ENCODE measurements around the gene SERP1.
"Not testable (repeated sequence)": the region's sequence is repeated elsewhere in the genome, so short reads cannot be mapped to it uniquely, and the experiment has no call there.

SERP1 gene

DNA sequence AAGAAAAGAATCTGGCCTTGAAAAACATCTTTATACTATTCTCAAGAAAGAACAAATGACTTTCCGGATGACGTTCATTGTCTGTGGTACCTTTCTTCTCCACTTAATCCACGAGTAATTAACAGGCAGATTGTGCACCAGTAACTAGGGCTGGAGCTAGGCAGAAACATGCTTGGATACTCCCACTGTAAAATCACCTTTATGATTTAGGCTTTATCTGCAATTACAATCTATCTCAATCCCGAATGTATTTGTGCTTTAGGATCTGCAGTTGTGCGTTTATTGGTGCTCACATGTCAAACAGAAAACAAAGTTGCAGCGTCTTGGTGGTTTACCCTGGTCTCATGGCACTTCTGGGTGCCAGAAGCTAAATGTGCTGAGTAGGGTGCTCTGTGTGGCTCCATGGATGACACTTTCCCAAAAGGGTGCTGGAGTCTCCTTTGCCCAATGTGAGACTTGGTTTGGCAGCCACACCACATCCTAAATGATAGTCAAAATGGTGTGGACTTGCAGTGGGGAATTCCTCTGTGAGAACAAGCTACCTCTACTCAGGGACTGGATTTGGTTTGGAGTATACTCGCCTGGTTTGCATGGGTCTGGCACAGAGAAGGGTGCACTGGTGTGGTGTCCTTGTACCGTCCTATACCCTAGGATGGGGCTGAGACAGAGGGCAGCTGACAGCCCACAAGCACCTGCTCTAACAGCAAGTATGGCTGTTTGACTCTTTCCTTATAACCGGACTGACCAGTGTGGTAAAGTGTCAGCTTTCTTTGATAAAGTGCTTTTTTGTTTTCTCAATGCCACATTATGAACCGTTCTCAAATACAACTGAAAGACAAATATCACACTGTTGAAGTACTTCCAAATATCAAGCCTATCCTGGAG lies 7.7 kb downstream of the SERP1 start:
- no peak for DNase-seq

DNA sequence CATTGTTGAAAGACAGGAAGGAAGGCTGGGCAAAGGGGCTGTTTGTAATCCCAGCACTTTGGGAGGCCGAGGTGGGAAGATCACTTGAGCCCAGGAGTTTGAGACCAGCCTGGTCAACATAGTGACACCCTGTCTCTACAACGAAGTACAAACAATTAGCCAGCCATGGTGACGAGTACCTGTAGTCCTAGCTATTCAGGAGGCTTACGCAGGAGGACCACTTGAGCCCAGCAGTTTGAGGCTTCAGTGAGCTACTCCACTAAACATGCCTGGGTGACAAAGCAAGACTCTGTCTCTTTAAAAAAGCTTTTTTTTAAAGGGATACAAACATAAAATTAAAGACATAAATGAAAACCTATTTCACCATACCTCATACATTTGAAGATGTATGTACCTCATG lies 11.1 kb downstream of the SERP1 start:
- no peak for DNase-seq

GRCh38 chr3:150531775-150532174 lies 14.5 kb downstream of the SERP1 start:
- no peak for DNase-seq

- peak; percentile 44 for DNase-seq
These were observed 17.9 kb downstream of the SERP1 start for GRCh38 chr3:150528354-150528797.

DNA sequence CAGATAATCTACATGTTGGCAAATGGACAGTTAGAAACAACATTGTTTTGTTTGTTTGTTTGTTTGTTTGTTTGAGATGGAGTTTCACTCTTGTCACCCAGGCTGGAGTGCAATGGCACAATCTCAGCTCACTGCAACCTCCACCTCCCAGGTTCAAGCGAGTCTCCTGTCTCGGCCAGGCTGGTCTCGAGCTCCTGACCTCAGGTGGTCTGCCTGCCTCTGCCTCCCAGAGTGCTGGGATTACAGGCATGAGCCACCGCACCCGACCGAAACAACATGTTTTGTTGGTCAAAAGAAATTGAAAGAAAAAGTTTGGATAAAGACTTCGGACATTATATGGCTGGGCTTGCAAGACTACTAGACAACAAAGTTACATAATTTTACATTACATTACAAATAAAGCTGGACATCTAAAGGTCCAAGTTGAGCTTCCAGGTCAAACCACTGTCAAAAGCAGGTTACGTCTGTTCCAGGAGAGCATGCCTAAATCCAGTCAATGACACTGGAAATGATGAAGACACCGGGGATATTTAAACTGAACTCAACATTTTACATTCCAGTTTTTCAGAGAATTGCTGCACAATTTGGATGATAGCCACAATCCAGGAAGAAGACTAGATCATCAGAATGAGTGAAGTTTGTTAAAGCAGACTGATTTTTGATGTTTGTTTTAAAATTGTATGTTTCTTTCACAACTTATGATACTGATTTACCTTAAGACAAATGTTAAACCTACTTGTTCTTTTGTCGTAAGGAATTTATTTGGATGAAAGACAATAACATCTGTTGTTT lies 18.6 kb downstream of the SERP1 start:
- no peak for DNase-seq

DNA sequence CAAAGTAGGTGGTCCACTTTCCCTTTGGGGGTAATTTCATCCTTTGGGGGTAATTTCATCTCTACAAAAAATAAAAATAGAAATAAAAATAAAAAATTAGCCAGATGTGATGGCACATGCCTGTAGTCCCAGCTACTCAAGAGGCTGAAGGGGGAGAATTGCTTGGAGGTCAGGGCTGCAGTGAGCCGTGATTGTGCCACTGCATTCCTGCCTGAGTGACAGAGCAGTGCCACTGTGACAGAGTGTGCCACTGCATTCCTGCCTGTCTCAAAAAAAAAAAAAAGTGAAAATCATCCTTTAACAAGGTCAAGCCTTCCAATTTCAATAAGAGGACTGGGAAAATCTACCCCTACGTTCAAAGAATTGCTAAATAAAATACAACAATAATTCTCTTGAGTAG lies 22.8 kb downstream of the SERP1 start:
- no peak for DNase-seq

GRCh38 chr3:150521463-150521862 lies 24.8 kb downstream of the SERP1 start:
- DNase-seq: no peak

DNA sequence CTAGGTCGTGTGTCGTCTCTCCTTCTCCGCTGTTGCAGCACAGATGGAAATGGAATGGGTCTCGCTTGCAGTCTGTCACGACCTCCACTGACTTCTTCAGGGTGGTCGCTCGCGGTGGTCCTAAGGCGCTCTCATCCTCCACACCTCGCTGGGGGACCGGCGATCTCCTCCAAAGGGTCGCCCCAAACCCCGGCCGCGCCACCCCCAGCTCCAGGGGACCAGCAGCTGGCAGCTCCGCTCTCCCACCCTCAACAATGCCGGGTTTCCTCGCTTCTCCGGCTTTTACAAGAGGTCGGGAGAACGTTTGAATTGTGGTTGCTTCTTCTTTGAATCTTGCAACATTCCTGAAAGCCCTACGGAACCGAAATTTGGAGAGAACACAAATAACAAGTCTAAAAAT lies 25.9 kb downstream of the SERP1 start:
- DNase-seq: no peak

- no peak for DNase-seq
These were observed 27.3 kb downstream of the SERP1 start for GRCh38 chr3:150519026-150519425.

DNA sequence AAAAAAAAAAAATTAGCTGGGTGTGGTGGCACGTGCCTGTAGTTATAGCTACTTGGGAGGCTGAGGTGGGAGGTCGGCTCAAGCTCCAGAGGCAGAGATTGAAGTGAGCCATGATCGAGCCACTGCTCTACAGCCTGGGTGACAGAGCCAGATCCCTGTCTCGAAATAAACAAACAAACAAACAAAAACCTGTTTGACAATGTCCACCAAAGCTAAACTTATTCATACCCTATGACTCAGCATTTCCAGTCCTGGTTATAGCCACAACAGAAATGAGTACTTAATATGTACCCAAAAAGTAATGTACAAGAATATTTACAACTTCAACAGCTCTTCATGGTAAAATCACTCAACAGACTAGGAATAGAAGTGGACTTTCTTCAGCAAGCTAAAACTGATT lies 31.1 kb downstream of the SERP1 start:
- DNase-seq: no peak

GRCh38 chr3:150511122-150511821 lies 35.0 kb downstream of the SERP1 start:
- no peak for DNase-seq

DNA sequence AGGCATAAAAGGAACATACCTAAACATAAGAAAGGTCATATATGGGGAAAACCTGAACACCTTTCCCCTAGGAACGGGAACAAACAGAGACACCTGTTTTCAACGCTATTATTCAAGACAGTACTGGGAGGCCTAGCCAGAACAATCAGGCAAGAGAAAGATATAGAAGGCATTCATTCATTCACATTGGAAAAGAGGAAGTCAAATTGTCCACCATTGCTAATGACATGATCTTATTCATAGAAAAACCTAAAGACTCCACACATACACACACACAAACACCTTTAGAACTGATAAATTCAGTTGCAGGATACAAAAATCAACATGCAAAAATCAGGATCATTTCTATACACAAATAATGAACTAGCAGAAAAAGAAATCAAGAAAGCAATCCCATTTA lies 36.5 kb downstream of the SERP1 start:
- DNase-seq: no peak

- no peak for DNase-seq
These were observed 37.9 kb downstream of the SERP1 start for GRCh38 chr3:150508401-150508800.

GRCh38 chr3:150504483-150504882 lies 41.8 kb downstream of the SERP1 start:
- DNase-seq: no peak

- DNase-seq: no peak
These were observed 42.7 kb downstream of the SERP1 start for GRCh38 chr3:150503402-150504099.

DNA sequence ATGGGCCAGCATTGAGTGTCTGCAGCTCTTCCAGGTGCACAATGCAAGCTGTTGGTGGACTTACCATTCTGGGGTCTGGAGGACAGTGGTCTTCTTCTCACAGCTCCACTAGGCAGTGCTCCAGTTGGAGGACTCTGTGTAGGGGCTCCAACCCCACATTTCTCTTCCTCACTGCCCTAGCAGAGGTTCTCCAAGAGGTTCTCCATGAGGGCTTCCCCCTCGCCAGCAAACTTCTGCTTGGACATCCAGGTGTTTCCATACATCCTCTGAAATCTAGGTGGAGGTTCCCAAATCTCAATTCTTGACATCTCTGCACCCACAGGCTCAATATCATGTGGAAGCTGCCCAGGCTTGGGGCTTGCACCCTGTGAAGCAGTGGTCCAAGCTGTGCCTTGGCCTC lies 45.3 kb downstream of the SERP1 start:
- DNase-seq: not testable (repeated sequence)

GRCh38 chr3:150497956-150498355 lies 48.3 kb downstream of the SERP1 start:
- DNase-seq: no peak

DNA sequence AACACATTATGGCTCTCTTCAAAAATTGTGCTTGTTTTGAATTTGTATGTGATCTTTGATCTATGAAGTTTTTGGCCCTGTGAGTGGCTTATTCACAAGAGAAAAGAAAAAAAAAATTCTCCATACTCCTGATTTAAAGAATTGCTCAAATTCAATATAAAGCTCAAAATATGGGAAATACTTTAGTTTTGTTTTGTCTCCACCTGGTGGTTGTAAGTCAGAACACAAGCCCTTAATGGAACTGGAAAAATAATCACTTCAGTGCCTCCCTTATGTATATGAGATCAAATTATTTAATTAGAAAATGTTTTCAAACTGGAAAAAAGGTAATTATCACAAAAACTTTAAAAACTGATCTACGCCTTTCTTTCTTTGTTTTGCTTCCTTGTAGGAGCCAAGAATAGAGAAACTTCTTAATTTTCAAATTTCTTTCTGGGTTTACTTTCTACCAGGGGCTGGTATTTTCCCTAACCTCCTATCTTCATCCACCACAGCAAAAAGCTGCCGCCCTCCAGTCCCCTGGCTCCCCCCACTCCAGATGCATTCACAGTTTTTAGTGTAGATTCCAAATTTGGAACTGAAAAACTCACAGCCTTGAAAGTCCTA lies 50.6 kb downstream of the SERP1 start:
- DNase-seq: peak; percentile 58

- no peak for DNase-seq
These were observed 51.1 kb downstream of the SERP1 start for GRCh38 chr3:150495149-150495548.

GRCh38 chr3:150494411-150494977 lies 51.8 kb downstream of the SERP1 start:
- DNase-seq: no peak
